Neural progenitor cell (in vitro differentiated cells): ENCODE results near the gene PLXNB2. TPM values are rescaled to one million over a fixed set of nuclear protein-coding genes. Genes with fewer than 3 reads are reported as not detected.

Experiments
- DNase-seq: peaks from one replicate; pipeline ENCODE4 v3.0.0-alpha.2; 2016; ENCODE audit warnings: low spot score
- H2AFZ ChIP-seq: fragments of 200-600 bp; sonication (generic); replicated peaks from 2 replicates; pipeline ENCODE4 v1.6.1; 2016; ENCODE audit warnings: antibody characterized with exemption
- H3F3A ChIP-seq: fragments of 200-600 bp; sonication (generic); 2 replicates; pipeline ENCODE4 v1.6.1; 2016; ENCODE audit warnings: antibody characterized with exemption, low read depth
- H3K27ac ChIP-seq: fragments of 200-600 bp; sonication (generic); 2 replicates; pipeline ENCODE4 v1.5.1; 2016; ENCODE audit warnings: mild to moderate bottlenecking
- H3K27me3 ChIP-seq: fragments of 200-600 bp; sonication (generic); 2 replicates; pipeline ENCODE4 v1.6.1; 2016; ENCODE audit warnings: mild to moderate bottlenecking, moderate library complexity
- H3K36me3 ChIP-seq: fragments of 200-600 bp; sonication (generic); 2 replicates; pipeline ENCODE4 v1.5.1; 2016
- H3K4me1 ChIP-seq: fragments of 200-600 bp; sonication (generic); 2 replicates; pipeline ENCODE4 v1.6.1; 2016; ENCODE audit warnings: mixed run types
- H3K4me2 ChIP-seq: fragments of 200-600 bp; sonication (generic); 2 replicates; pipeline ENCODE4 v1.6.1; 2016
- H3K4me3 ChIP-seq: fragments of 200-600 bp; sonication (generic); 2 replicates; pipeline ENCODE4 v1.5.1; 2016
- H3K79me2 ChIP-seq: fragments of 200-600 bp; sonication (generic); 2 replicates; pipeline ENCODE4 v1.6.1; 2016; ENCODE audit warnings: low read depth
- H3K9ac ChIP-seq: fragments of 200-600 bp; sonication (generic); 2 replicates; pipeline ENCODE4 v1.6.1; 2016
- H3K9me3 ChIP-seq: fragments of 200-600 bp; sonication (generic); 2 replicates; pipeline ENCODE4 v1.5.1; 2016; ENCODE audit warnings: low read depth
- H4K20me1 ChIP-seq: fragments of 200-600 bp; sonication (generic); 2 replicates; pipeline ENCODE4 v1.6.1; 2016; ENCODE audit warnings: low read depth
- H3K27ac Mint-ChIP-seq: 3 replicates; pipeline ENCODE4 v1.8.0; 2021; ENCODE audit warnings: mixed read lengths
- H3K27me3 Mint-ChIP-seq: 2 replicates; pipeline ENCODE4 v1.8.0; 2022; ENCODE audit warnings: low read depth, mild to moderate bottlenecking, inconsistent platforms, moderate library complexity, mixed read lengths; ENCODE audit not compliant: insufficient read depth
- H3K36me3 Mint-ChIP-seq: 3 replicates; pipeline ENCODE4 v1.8.0; 2021; ENCODE audit warnings: mixed read lengths
- H3K4me1 Mint-ChIP-seq: 3 replicates; pipeline ENCODE4 v1.8.0; 2021; ENCODE audit warnings: mixed read lengths
- H3K4me3 Mint-ChIP-seq: 3 replicates; pipeline ENCODE4 v1.8.0; 2021; ENCODE audit warnings: mild to moderate bottlenecking, moderate library complexity, mixed read lengths
- H3K9me3 Mint-ChIP-seq: 3 replicates; pipeline ENCODE4 v1.8.0; 2020; ENCODE audit warnings: mixed read lengths
- CTCF ChIP-seq: fragments of 200-600 bp; sonication (generic); IDR thresholded peaks from 2 replicates; pipeline ENCODE4 v1.5.1; 2017; ENCODE audit warnings: antibody characterized with exemption, mild to moderate bottlenecking
- EZH2 ChIP-seq: fragments of 200-600 bp; sonication (generic); IDR thresholded peaks from 2 replicates; pipeline ENCODE4 v1.6.1; 2017; ENCODE audit warnings: antibody characterized with exemption, mild to moderate bottlenecking, moderate library complexity
- EZH2phosphoT487 ChIP-seq: fragments of 200-600 bp; sonication (generic); IDR thresholded peaks from 2 replicates; pipeline ENCODE4 v1.6.1; 2017; ENCODE audit warnings: antibody characterized with exemption
- total RNA-seq: library from RNA; depleted of rRNA; stranded (reverse); fragments of >200 nt; gene quantifications from 2 replicates; pipeline ENCODE4 v1.2.3, GENCODE V29; 2015; ENCODE audit warnings: low replicate concordance

The PLXNB2 gene
- total RNA-seq, 1 donor from 2014 or later, result 32.4 TPM

GRCh38 chr22:50303848-50304527, 3.5 kb downstream of the PLXNB2 start:
- H3K27ac Mint-ChIP-seq, result peak overlapping the region; percentile 93
- H3K27me3 ChIP-seq, result peaks cover 21% of the 10 kb centered on the region
- no peak for TF ChIP-seq CTCF
- no peak for TF ChIP-seq EZH2phosphoT487
- no peak for TF ChIP-seq EZH2
- peaks cover 59% of the 10 kb centered on the region for H3K79me2 ChIP-seq
- H3K9me3 ChIP-seq, result no peaks in the 10 kb centered on the region
- no peak overlapping the region for H3K4me3 ChIP-seq
- H2AFZ ChIP-seq, result no peak overlapping the region
- H3K9me3 Mint-ChIP-seq, result no peaks in the 10 kb centered on the region
- H3K9ac ChIP-seq, result no peak overlapping the region
- peaks cover 3% of the 10 kb centered on the region for H3K36me3 Mint-ChIP-seq
- no peaks in the 10 kb centered on the region for H3K36me3 ChIP-seq
- peaks cover 74% of the 10 kb centered on the region for H4K20me1 ChIP-seq
- H3F3A ChIP-seq, result peaks cover 12% of the 10 kb centered on the region
- peak overlapping the region; percentile 99 for H3K4me2 ChIP-seq
- H3K4me1 Mint-ChIP-seq, result peaks cover 24% of the 10 kb centered on the region
- DNase-seq, result peak; percentile 33
- peaks cover 41% of the 10 kb centered on the region for H3K4me1 ChIP-seq
- H3K27ac ChIP-seq, result no peak overlapping the region
- peak overlapping the region; percentile 74 for H3K4me3 Mint-ChIP-seq
- peaks cover 2% of the 10 kb centered on the region for H3K27me3 Mint-ChIP-seq

- Histone ChIP-seq H2AFZ (no peak overlapping the region), H3F3A (peaks cover 7% of the 10 kb centered on the region), H3K36me3 (no peaks in the 10 kb centered on the region), H4K20me1 (peaks cover 79% of the 10 kb centered on the region), H3K27ac (no peak overlapping the region), H3K9ac (no peak overlapping the region), H3K4me2 (peak overlapping the region; percentile 99), H3K9me3 (no peaks in the 10 kb centered on the region), H3K4me3 (no peak overlapping the region), H3K27me3 (peaks cover 24% of the 10 kb centered on the region), H3K4me1 (peaks cover 41% of the 10 kb centered on the region), H3K79me2 (peaks cover 64% of the 10 kb centered on the region)
- Mint-ChIP-seq H3K27ac (no peak overlapping the region), H3K27me3 (peaks cover 2% of the 10 kb centered on the region), H3K9me3 (no peaks in the 10 kb centered on the region), H3K4me1 (peaks cover 25% of the 10 kb centered on the region), H3K4me3 (no peak overlapping the region), H3K36me3 (peaks cover 3% of the 10 kb centered on the region)
- no peak for TF ChIP-seq EZH2
- no peak for TF ChIP-seq EZH2phosphoT487
- TF ChIP-seq CTCF, result no peak
- DNase-seq, result no peak
Measured at GRCh38 chr22:50303515-50303847, 4.0 kb downstream of the PLXNB2 start.

GRCh38 chr22:50302564-50302963, 4.9 kb downstream of the PLXNB2 start:
- Histone ChIP-seq H3K27ac (no peak overlapping the region), H3K4me1 (peaks cover 35% of the 10 kb centered on the region), H3F3A (no peaks in the 10 kb centered on the region), H3K9ac (no peak overlapping the region), H3K36me3 (no peaks in the 10 kb centered on the region), H3K9me3 (no peaks in the 10 kb centered on the region), H3K4me3 (no peak overlapping the region), H3K27me3 (peaks cover 24% of the 10 kb centered on the region), H2AFZ (no peak overlapping the region), H3K4me2 (no peak overlapping the region), H3K79me2 (peaks cover 73% of the 10 kb centered on the region), H4K20me1 (peaks cover 88% of the 10 kb centered on the region)
- Mint-ChIP-seq H3K9me3 (no peaks in the 10 kb centered on the region), H3K4me3 (no peak overlapping the region), H3K27ac (no peak overlapping the region), H3K27me3 (peaks cover 6% of the 10 kb centered on the region), H3K36me3 (peaks cover 3% of the 10 kb centered on the region), H3K4me1 (peaks cover 31% of the 10 kb centered on the region)
- TF ChIP-seq CTCF (no peak), EZH2 (no peak), EZH2phosphoT487 (no peak)
- DNase-seq, result no peak
